KMS-11 (cell line): ENCODE data around the gene NFATC1.

Experiments used
- H2AFZ ChIP-seq: fragments of 200-600 bp; sonication (generic); 2 replicates; pipeline ENCODE4 v1.6.1; 2016; ENCODE audit warnings: antibody characterized with exemption, mixed run types, low read depth
- H3K27ac ChIP-seq: fragments of 200-600 bp; sonication (generic); 2 replicates; pipeline ENCODE4 v1.6.1; 2016; ENCODE audit warnings: mild to moderate bottlenecking, mixed run types
- H3K27me3 ChIP-seq: fragments of 200-600 bp; sonication (generic); 2 replicates; pipeline ENCODE4 v1.6.1; 2017; ENCODE audit warnings: mild to moderate bottlenecking, low read depth, mixed run types, moderate library complexity; ENCODE audit not compliant: insufficient read depth
- H3K36me3 ChIP-seq: fragments of 200-600 bp; sonication (generic); 2 replicates; pipeline ENCODE4 v1.6.1; 2017; ENCODE audit warnings: mild to moderate bottlenecking, mixed run types; ENCODE audit not compliant: insufficient read depth
- H3K4me1 ChIP-seq: fragments of 200-600 bp; sonication (generic); 2 replicates; pipeline ENCODE4 v1.6.1; 2016; ENCODE audit warnings: mild to moderate bottlenecking, low read depth, mixed run types; ENCODE audit not compliant: poor library complexity, severe bottlenecking
- H3K4me2 ChIP-seq: fragments of 200-600 bp; sonication (generic); 2 replicates; pipeline ENCODE4 v1.7.0; 2016; ENCODE audit warnings: mild to moderate bottlenecking, mixed run types
- H3K4me3 ChIP-seq: fragments of 200-600 bp; sonication (generic); IDR thresholded peaks from 2 replicates; pipeline ENCODE4 v1.6.1; 2017; ENCODE audit warnings: low read depth, low read length, mixed read lengths; ENCODE audit not compliant: insufficient read depth
- H3K79me2 ChIP-seq: fragments of 200-600 bp; sonication (generic); 2 replicates; pipeline ENCODE4 v1.6.1; 2016; ENCODE audit warnings: low read depth, mixed run types; ENCODE audit not compliant: insufficient read depth
- H3K9ac ChIP-seq: fragments of 200-600 bp; sonication (generic); 2 replicates; pipeline ENCODE4 v1.6.1; 2016; ENCODE audit warnings: mild to moderate bottlenecking, mixed run types
- H4K20me1 ChIP-seq: fragments of 200-600 bp; sonication (generic); 2 replicates; pipeline ENCODE4 v1.6.1; 2016; ENCODE audit warnings: mild to moderate bottlenecking, mixed run types; ENCODE audit not compliant: insufficient read depth
- CTCF ChIP-seq: fragments of 200-600 bp; sonication (generic); conservative IDR thresholded peaks from 2 replicates; pipeline ENCODE4 v1.6.1; 2017; ENCODE audit warnings: low read depth, mild to moderate bottlenecking, antibody characterized with exemption, low read length, moderate library complexity, mixed read lengths

Gene NFATC1

DNA sequence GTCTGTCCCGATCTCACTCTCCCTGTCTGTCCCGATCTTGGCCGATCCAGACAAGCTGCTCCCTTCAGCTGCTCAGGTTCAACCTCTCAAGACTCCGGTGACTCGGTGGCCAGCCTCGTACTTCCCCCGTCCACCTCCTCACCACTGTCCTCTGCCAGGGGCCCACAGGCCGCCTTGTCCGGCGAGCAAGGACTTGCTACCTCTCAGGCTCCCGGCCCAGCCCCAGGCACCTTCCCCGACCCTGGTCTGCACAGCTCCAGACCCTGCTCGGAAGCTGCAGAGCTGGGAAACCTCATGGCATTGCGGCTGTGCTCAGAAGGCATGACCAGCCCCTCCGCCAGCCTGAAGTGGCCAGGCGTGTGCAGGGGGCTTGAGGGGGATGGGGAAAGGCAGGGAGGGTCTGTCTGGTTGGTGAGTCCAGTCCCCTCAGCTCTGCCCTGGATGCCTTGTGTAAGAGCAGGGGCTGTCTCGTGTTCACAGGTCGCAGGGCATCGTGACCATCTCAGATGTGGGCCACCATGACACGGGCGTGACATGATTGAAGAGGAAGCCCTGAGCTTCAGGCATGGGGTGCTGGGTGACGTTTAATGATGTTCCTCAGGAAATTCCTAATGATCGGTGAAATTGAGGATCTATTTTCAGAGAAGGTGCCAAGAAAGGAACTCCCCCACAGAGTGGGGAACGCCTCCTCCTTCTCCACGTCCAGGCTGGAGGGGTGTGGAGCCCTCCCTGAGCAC is 162.6 kb downstream of the NFATC1 start:
- Histone ChIP-seq H3K9ac (no peak overlapping the region), H3K79me2 (no peaks in the 10 kb centered on the region), H3K27me3 (peaks cover 28% of the 10 kb centered on the region), H3K4me3 (no peak overlapping the region), H2AFZ (no peak overlapping the region), H3K36me3 (no peaks in the 10 kb centered on the region), H3K4me1 (no peaks in the 10 kb centered on the region), H4K20me1 (no peaks in the 10 kb centered on the region), H3K4me2 (no peak overlapping the region), H3K27ac (no peak overlapping the region)
- TF ChIP-seq CTCF = no peak

DNA sequence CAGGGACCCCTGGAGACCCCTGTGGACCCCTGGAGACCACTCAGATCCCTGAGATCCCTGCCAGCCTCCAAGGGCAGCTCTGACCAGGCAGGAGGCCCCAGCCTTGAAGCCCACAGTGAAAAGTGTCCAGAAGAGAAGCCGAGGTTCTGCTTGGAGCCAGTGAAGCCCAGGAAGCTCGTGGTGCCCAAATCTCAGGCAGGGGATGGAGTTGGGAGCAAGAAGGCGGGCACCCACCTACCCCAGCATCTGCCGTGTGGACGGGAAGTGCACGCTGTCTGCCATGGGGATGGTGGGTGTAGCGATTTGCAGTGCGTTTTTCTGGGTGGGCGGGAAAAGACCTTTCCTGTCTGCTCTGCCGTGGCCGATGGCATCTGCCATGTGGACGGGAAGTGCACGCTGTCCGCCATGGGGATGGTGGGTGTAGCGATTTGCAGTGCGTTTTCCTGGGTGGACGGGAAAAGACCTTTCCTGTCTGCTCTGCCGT is 163.2 kb downstream of the NFATC1 start:
- H3K27ac ChIP-seq = no peak overlapping the region
- no peak overlapping the region for H3K4me2 ChIP-seq
- H3K27me3 ChIP-seq = peaks cover 24% of the 10 kb centered on the region
- no peaks in the 10 kb centered on the region for H3K79me2 ChIP-seq
- no peak overlapping the region for H2AFZ ChIP-seq
- no peak for TF ChIP-seq CTCF
- H3K4me1 ChIP-seq = no peaks in the 10 kb centered on the region
- H3K4me3 ChIP-seq = no peak overlapping the region
- H3K9ac ChIP-seq = no peak overlapping the region
- no peaks in the 10 kb centered on the region for H3K36me3 ChIP-seq
- no peaks in the 10 kb centered on the region for H4K20me1 ChIP-seq

DNA sequence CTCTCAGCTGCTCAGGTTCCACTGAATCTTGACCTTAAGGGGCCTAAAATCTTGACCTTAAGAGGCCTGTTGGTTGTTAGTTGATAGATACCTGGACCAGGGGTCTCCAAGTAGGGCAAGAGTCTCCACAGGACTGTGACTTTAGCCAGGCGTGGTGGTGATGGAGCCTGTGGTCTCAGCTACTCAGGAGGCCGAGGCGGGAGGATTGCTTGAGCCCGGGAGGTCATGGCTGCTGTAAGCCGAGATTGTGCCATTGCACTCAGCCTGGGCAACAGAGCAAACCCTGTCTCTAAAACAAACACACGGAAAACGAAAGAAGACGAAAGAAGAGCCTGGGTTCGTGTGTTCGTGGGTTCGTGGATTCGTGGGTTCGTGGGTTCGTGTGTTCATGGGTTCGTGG is 163.7 kb downstream of the NFATC1 start:
- TF ChIP-seq CTCF = no peak
- Histone ChIP-seq H4K20me1 (no peaks in the 10 kb centered on the region), H3K27me3 (peaks cover 19% of the 10 kb centered on the region), H3K4me2 (no peak overlapping the region), H3K9ac (no peak overlapping the region), H3K36me3 (no peaks in the 10 kb centered on the region), H3K4me1 (no peaks in the 10 kb centered on the region), H3K27ac (no peak overlapping the region), H3K4me3 (no peak overlapping the region), H2AFZ (no peak overlapping the region), H3K79me2 (no peaks in the 10 kb centered on the region)

DNA sequence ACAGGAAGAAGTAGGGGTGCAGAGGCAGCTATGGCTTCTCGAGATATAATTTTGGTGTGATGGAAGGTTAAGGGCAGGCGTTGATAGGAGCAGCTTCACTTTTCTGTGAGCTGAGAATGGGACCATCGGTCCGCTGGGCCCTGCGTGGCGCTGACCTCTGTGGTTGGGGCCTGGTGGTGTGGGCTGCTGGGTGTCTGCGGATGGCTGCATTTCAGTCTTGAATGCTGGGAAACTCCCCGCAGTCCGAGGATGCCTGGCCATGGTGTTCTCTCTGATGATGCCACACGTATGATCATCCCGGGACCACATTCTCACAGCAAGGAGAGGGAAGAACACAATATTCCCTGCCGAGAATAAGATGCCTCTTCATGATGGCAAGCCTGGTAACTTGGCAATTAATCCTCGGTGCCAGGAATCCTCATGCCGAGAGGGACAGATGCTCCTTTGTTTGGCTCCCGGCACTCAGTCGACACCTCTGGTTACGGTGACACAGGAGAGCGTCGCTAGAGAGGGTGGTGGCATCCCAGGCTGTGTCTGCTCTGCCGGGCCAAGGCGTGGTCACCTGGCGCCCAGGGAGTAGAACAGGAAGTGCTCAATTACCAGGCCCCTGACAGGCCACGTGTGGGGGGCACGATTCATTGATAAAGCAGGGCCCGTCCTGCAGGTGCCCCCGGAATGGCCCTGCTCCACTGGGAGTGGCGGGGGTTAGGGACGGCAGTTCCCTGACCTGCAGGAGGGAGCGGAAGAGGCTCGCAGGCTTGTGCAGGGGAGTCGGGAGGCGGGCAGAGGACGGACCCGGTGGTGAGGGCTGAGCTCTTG is 164.5 kb downstream of the NFATC1 start:
- Histone ChIP-seq H4K20me1 (no peaks in the 10 kb centered on the region), H3K79me2 (no peaks in the 10 kb centered on the region), H3K27ac (no peak overlapping the region), H2AFZ (no peak overlapping the region), H3K36me3 (no peaks in the 10 kb centered on the region), H3K27me3 (peaks cover 12% of the 10 kb centered on the region), H3K9ac (no peak overlapping the region), H3K4me2 (no peak overlapping the region), H3K4me1 (no peaks in the 10 kb centered on the region), H3K4me3 (no peak overlapping the region)
- no peak for TF ChIP-seq CTCF
